Natural killer cell (primary cell): ENCODE measurements around the gene LTF. TPM values are rescaled to one million over a fixed set of nuclear protein-coding genes. Genes with fewer than 3 reads are reported as not detected.
A peak's percentile ranks its signal among the peaks of the same experiment; 100 is the strongest.

Source experiments
- ATAC-seq, 3 donors: fragments of 150-1000 bp in 2 of 3; fragments of 200-7000 bp in 1 of 3; cut with Tn5 transposase; 1 replicate in 1 of 3; 2 replicates in 2 of 3; pipeline ENCODE4 v1.10.0; 2021; ENCODE audit warnings: mild to moderate bottlenecking in 2 of 3, moderate library complexity in 2 of 3
- DNase-seq, 2 donors: peaks; one replicate each; pipeline versions ENCODE4 v3.0.0 to v3.0.0-alpha.2; 2013 to 2021; ENCODE audit warnings: mixed read lengths in 1 of 2
- H3K27ac ChIP-seq: one replicate; pipeline ENCODE4 v1.5.1; 2013; ENCODE audit warnings: mild to moderate bottlenecking, low read length
- H3K27me3 ChIP-seq: one replicate; pipeline ENCODE4 v1.6.1; 2013; ENCODE audit warnings: low read length; ENCODE audit not compliant: control insufficient read depth, insufficient read depth
- H3K36me3 ChIP-seq: one replicate; pipeline ENCODE4 v1.6.1; 2013; ENCODE audit warnings: low read length; ENCODE audit not compliant: control insufficient read depth, insufficient read depth
- H3K4me1 ChIP-seq: one replicate; pipeline ENCODE4 v1.6.1; 2013; ENCODE audit warnings: low read length; ENCODE audit not compliant: control insufficient read depth, insufficient read depth
- H3K4me3 ChIP-seq: one replicate; pipeline ENCODE4 v1.5.1; 2013; ENCODE audit warnings: low read length
- H3K9me3 ChIP-seq: one replicate; pipeline ENCODE4 v1.6.1; 2013; ENCODE audit warnings: low read length; ENCODE audit not compliant: control insufficient read depth, insufficient read depth
- H3K27ac Mint-ChIP-seq, 2 donors: one replicate each; pipeline ENCODE4 v1.8.0; 2022; ENCODE audit warnings: mild to moderate bottlenecking in 2 of 2, mixed read lengths in 2 of 2, moderate library complexity in 1 of 2
- H3K27me3 Mint-ChIP-seq, 2 donors: one replicate each; pipeline ENCODE4 v1.8.0; 2022; ENCODE audit warnings: low read depth in 2 of 2, mixed read lengths in 2 of 2
- H3K36me3 Mint-ChIP-seq: one replicate; pipeline ENCODE4 v1.8.0; 2022; ENCODE audit warnings: mixed read lengths
- H3K4me1 Mint-ChIP-seq, 2 donors: one replicate each; pipeline ENCODE4 v1.8.0; 2022; ENCODE audit warnings: mixed read lengths in 2 of 2
- H3K4me3 Mint-ChIP-seq: one replicate; pipeline ENCODE4 v1.8.0; 2022; ENCODE audit warnings: mild to moderate bottlenecking, moderate library complexity, mixed read lengths
- H3K9me3 Mint-ChIP-seq, 2 donors: one replicate each; pipeline ENCODE4 v1.8.0; 2022; ENCODE audit warnings: mixed read lengths in 2 of 2
- WGBS: methylation state at CpG from one replicate; pipeline ENCODE4 v1.1.7; 2013; ENCODE audit warnings: missing lambda C conversion rate; ENCODE audit not compliant: insufficient coverage; 5-methylcytosine and 5-hydroxymethylcytosine counted together
- intact Hi-C: fragments of 100-400 bp; cut with micrococcal nuclease; formaldehyde crosslinking; loops from one replicate; pipeline ENCODE4 v1.14.2; 2022
- total RNA-seq, 4 donors: library from RNA; stranded (reverse); fragments of 120-200 nt in 1 of 4; gene quantifications; one replicate each; pipeline versions ENCODE4 v1.2.3 to v1.2.4, GENCODE V29; 2013 to 2022
- TF ChIP-seq, protein P1 (sequence below): fragments of 200-600 bp; IDR thresholded peaks from one replicate; pipeline ENCODE4 v1.8.0; 2022; ENCODE audit warnings: antibody characterized with exemption

LTF gene
- total RNA-seq, 3 donors from 2014 or later (not counting 1 experiment from before 2014, with no cell fraction given) = 1.0 to 1.1 TPM; not detected in 1

DNA sequence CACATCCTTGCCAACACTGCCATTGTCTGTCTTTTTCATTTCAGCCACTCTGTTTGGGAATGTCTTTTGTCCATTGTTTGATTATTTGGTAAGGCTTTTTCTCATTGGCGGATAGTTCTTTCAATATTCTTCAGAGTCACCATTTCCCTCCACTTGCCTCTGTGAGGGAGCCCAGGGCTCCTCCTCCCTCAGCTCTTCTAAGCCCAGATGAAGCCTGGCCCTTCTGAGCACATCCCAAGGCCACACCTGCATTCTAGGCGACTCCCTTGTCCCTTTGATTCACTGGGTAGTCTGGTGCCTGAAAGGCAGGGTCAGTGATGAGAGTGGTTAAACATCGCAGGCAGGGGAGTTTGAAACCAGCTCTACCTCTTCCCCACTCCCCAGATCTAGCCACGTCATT lies 12.4 kb upstream of the LTF start:
- Histone ChIP-seq H3K9me3 (no peaks in the 10 kb centered on the region), H3K27ac (no peak overlapping the region), H3K36me3 (no peaks in the 10 kb centered on the region), H3K4me1 (no peaks in the 10 kb centered on the region), H3K27me3 (peaks cover 8% of the 10 kb centered on the region), H3K4me3 (no peak overlapping the region)
- no peaks in the 10 kb centered on the region for H3K4me1 Mint-ChIP-seq
- H3K27me3 Mint-ChIP-seq = peaks cover 25 to 54% of the 10 kb centered on the region in 2 donors
- WGBS = 100% methylated on average over 1 of the region's 4 CpGs
- no peak overlapping the region for H3K27ac Mint-ChIP-seq
- peaks cover 7 to 13% of the 10 kb centered on the region in 2 donors for H3K9me3 Mint-ChIP-seq
- DNase-seq = no peak
- TF ChIP-seq, protein P1, sequence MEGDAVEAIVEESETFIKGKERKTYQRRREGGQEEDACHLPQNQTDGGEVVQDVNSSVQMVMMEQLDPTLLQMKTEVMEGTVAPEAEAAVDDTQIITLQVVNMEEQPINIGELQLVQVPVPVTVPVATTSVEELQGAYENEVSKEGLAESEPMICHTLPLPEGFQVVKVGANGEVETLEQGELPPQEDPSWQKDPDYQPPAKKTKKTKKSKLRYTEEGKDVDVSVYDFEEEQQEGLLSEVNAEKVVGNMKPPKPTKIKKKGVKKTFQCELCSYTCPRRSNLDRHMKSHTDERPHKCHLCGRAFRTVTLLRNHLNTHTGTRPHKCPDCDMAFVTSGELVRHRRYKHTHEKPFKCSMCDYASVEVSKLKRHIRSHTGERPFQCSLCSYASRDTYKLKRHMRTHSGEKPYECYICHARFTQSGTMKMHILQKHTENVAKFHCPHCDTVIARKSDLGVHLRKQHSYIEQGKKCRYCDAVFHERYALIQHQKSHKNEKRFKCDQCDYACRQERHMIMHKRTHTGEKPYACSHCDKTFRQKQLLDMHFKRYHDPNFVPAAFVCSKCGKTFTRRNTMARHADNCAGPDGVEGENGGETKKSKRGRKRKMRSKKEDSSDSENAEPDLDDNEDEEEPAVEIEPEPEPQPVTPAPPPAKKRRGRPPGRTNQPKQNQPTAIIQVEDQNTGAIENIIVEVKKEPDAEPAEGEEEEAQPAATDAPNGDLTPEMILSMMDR = no peak
- H3K36me3 Mint-ChIP-seq = peaks cover 18% of the 10 kb centered on the region
- no peak for ATAC-seq
- H3K4me3 Mint-ChIP-seq = no peak overlapping the region
- intact Hi-C loops = no loop called here

DNA sequence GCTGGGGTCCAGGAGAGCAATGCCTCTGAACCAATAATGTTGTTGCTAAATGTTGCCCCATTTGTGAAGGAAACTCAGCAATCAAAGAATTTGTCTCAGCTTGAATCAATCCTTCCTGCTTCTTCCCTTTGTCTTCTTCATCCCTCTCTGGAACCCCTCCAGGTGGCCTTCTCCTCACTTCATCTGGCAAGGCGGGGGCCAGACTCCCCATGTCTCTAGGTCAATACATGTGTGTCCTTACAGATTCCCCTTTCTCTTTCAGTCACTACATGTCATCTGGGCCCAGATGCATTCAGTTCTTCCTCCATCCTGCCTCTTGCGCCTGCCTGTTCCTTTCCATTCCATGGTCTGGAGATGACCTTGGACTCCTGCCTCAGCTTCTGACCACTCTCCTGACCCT lies 8.0 kb upstream of the LTF start:
- no peaks in the 10 kb centered on the region for H3K4me1 ChIP-seq
- Mint-ChIP-seq H3K27ac (no peak overlapping the region), H3K36me3 (peaks cover 18% of the 10 kb centered on the region), H3K4me3 (no peak overlapping the region), H3K27me3 (peaks cover 18 to 38% of the 10 kb centered on the region in 2 donors), H3K9me3 (peaks cover 7 to 13% of the 10 kb centered on the region in 2 donors), H3K4me1 (no peaks in the 10 kb centered on the region)
- TF ChIP-seq, protein P1 = no peak
- H3K4me3 ChIP-seq = no peak overlapping the region
- peaks cover 11% of the 10 kb centered on the region for H3K27me3 ChIP-seq
- H3K27ac ChIP-seq = no peak overlapping the region
- no peak for DNase-seq
- no peak for ATAC-seq
- WGBS = 89% methylated on average over 2 of the region's 2 CpGs
- H3K9me3 ChIP-seq = no peaks in the 10 kb centered on the region
- H3K36me3 ChIP-seq = no peaks in the 10 kb centered on the region
- intact Hi-C loops = no loop called here

- H3K9me3 ChIP-seq = no peaks in the 10 kb centered on the region
- peaks cover 13 to 25% of the 10 kb centered on the region in 2 donors for H3K27me3 Mint-ChIP-seq
- no peaks in the 10 kb centered on the region for H3K4me1 ChIP-seq
- ATAC-seq = peak in 1 of 3 donors; percentile 32
- no peak for DNase-seq
- intact Hi-C loops = no loop called here
- no peak overlapping the region for H3K4me3 ChIP-seq
- no peak overlapping the region for H3K4me3 Mint-ChIP-seq
- no peak overlapping the region for H3K27ac ChIP-seq
- no peaks in the 10 kb centered on the region for H3K4me1 Mint-ChIP-seq
- no peaks in the 10 kb centered on the region for H3K36me3 ChIP-seq
- peaks cover 7 to 13% of the 10 kb centered on the region in 2 donors for H3K9me3 Mint-ChIP-seq
- no peak overlapping the region for H3K27ac Mint-ChIP-seq
- TF ChIP-seq, protein P1 = no peak
- H3K36me3 Mint-ChIP-seq = peaks cover 18% of the 10 kb centered on the region
- H3K27me3 ChIP-seq = peaks cover 11% of the 10 kb centered on the region
- 100% methylated on average over 2 of the region's 5 CpGs for WGBS
Measured at GRCh38 chr3:46471371-46471914, 6.7 kb upstream of the LTF start.

DNA sequence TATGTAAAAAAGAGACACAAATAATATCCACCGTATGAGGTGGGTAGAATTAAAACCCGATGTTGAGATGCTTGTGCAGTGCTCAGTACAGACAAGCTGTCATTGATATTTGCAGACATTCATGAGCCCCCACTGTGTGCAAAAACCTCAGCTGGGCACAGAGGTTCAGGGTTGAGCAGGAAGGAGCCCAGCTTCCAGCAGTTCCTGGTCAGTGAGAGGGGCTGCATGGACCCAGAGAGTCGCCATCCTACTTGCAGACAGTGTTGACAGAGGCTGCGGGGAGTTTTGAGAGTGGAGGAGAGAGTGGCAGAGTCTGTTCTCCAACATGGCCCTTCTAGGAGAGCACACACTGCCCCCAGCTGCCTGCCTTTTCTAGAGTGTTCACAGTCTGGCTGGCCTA lies 6.1 kb upstream of the LTF start:
- H3K4me3 ChIP-seq = no peak overlapping the region
- ATAC-seq (no peak), DNase-seq (no peak)
- H3K36me3 ChIP-seq = no peaks in the 10 kb centered on the region
- TF ChIP-seq, protein P1 = no peak
- no peak overlapping the region for H3K4me3 Mint-ChIP-seq
- H3K27me3 ChIP-seq = peaks cover 11% of the 10 kb centered on the region
- no peaks in the 10 kb centered on the region for H3K4me1 ChIP-seq
- peaks cover 18% of the 10 kb centered on the region for H3K36me3 Mint-ChIP-seq
- H3K27ac ChIP-seq = no peak overlapping the region
- no peaks in the 10 kb centered on the region for H3K4me1 Mint-ChIP-seq
- no peak overlapping the region for H3K27ac Mint-ChIP-seq
- H3K27me3 Mint-ChIP-seq = peaks cover 13 to 23% of the 10 kb centered on the region in 2 donors
- H3K9me3 Mint-ChIP-seq = peaks cover 7 to 13% of the 10 kb centered on the region in 2 donors
- intact Hi-C loops = no loop called here
- H3K9me3 ChIP-seq = no peaks in the 10 kb centered on the region
- WGBS = 95% methylated on average over 4 of the region's 4 CpGs
